ENCODE results near the gene BCAN.
"Not testable (repeated sequence)": the region's sequence is repeated elsewhere in the genome, so short reads cannot be mapped to it uniquely, and the experiment has no call there.

BCAN gene

DNA sequence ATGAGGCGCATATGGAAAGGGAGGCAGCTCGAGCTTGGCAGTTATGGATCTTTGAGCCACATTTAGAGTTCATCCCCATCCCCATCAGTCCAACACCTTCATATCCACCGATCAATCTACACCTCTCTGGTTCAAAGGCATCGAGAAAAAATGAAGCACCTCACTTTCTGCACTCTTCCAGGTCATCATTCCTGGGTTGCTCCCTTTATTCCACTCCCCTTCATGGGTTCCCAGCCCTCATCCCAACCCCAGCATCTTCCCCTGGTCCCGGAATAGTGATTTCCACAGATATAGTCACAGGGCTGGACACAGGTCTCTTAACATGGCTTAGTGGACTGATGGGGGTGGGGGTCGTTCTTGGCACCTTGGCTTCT lies 22.3 kb upstream of the BCAN start:
- no peak for DNase-seq

- DNase-seq, result no peak
These were observed 19.2 kb upstream of the BCAN start for GRCh38 chr1:156622581-156623297.

- peak; percentile 74 for DNase-seq
These were observed 17.7 kb upstream of the BCAN start for GRCh38 chr1:156623946-156624813.

GRCh38 chr1:156624814-156625435 lies 17.0 kb upstream of the BCAN start:
- DNase-seq, result peak; percentile 61

DNA sequence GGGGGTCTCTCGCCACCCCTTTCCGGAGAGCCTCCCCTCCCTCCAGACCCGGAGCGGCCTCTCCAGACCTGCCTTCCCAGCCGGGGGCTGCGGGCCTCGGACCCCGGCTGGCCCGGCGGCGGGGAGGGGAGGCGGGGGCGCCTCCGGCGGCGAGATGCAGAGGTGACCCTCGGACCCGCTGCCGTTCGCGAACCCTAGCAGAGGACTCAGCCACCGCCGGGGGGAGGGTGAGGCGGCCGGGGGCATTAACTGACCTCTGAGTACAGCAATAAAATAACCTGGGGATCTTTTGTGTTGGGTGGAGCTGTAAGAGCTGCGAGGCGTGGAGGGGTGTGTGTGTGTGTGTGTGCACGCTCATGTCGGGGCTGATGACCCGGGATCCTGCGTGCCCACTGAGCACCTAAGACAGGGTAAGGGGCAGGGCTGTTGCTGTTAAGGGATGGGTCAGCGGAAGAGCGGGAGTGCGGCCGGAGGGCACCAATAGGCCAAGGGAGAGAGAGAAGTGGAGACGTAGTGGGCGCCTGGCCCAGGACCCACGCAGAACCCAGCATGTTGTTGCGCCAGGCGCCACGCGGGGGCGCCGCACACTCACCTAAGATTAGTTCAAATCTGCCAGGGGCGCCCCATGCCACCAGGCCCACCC lies 16.4 kb upstream of the BCAN start:
- DNase-seq, result peak; percentile 88

DNA sequence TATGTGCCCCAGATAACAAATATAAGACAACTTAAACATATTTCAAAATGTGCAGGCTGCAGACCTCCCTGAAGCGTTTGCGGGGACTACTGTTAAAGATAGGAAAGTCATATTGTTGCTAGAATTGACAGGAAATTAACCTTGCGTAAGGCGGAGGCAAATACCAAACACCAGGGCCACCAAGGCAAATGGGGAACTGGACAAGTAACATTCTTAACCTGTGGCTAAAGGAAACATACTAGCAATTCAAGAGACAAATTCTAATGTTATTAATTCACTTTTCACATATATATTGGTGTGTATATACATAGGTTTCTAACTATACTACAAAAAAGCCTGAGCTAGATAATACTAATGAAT lies 15.9 kb upstream of the BCAN start:
- no peak for DNase-seq

DNA sequence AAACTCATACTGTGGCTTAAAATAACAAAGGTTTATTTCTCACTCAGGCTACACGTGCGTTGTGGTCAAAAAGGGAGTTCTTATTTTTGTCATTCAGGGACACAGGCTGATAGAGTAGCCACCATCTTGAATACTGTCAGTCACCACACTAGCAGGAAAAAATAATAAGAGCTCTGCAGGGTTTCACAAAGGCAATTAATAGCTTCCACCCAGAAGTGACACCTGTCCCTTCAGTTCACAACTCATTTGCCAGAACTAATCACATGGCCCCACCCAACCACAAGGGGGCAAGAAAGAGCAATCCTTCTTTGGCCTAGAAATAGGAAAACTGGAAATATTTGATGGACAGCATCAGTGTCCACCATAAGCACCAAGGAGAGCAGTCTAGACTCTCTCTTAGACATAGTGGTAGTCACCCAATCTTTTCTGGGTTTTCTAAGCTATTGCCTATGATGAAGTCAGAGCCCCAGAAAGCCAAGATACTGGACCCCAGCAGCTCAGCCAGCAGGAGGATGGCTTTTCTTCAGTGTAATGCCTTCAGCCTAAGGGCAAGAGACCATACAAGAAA lies 14.5 kb upstream of the BCAN start:
- DNase-seq, result peak; percentile 78

GRCh38 chr1:156629823-156630449 lies 12.0 kb upstream of the BCAN start:
- no peak for DNase-seq

- not testable (repeated sequence) for DNase-seq
These were observed 10.8 kb upstream of the BCAN start for GRCh38 chr1:156631152-156631551.

DNA sequence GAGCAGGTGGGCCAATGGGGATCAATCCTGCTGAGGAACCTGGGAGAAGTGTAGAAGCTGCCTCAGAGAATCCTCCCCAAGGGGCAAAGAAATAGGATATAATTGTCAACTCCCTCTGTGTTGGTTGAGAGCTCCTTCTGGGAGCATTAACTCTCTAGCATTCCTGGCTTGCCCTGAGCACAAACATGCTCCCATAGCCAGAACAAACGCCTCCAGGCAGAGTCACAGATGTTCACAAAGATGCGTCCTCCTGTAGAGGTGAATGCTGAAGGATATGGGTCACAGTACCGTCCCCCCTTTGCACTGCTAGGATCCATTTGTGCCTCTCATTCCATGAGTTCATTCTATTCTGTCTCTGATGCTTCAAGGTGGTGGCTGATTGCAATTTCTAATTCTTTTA lies 9.6 kb upstream of the BCAN start:
- no peak for DNase-seq

- no peak for DNase-seq
These were observed 3.5 kb upstream of the BCAN start for GRCh38 chr1:156638189-156638985.

DNA sequence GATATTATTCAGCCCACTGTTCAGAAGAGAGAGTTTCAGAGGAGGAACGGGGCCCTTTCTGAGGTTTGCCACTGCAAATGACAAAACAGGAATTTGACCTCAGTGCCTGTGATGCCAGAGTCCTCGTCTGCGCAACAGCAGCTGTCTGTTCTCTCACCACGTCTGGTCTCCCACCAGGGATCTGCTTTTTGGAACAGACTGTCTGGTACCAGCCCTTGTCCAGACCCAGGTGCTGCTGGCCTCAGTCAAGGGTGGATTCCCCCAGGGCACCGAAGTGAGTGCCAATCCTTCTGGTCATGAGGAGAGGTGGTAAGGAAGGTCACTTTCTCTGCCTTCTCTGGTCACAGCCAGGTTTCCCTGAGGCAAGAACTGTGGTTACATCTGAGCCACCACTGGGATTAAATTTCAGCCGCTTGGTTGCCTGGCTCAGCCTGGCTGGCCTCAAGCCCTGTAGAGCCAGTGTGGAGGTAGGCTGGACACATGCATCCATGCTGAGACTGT lies 2.3 kb upstream of the BCAN start:
- DNase-seq, result no peak

DNA sequence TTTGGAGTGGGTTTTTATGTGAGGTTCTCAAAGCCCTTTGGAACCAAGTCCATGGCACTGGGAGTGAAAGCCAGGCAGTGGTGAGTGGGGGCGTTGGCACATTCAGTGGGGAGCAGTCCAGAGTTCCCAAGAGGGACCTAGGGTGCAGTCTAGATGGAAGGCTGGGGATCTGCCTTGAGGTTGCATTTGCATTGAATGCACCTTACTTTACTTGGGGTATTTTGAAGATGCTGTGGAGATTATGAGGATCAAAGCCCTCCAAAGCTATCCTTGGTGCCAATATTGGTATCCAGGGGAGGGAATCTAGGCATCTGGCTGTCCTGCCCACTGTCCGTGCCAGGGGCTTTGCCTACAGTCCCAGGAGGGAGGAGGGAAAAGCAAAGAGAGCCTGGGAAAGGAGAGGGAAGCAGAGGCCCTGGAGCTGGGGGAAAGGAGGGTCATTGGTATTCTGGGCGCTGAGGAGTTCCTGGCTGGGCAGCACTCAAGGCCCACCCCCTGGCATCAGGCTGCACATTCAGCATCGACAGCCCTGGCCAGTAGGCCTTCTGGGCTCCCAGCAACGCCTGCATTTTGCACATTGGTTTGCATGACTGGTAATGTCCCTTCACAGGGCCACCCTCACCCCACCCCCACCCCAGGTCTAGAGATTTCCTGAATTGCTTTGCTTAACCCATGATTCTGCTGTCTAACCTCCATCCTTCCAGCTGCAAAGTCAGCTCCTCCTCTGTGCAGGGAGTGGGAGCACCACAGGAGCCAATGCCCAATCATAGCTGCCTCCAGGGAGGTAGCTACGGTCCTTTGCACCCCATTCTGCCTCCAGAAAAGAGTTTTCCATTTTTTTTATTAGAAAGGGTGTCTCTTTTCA lies 843 bp upstream of the BCAN start:
- DNase-seq, result no peak

GRCh38 chr1:156642265-156643048 lies 540 bp downstream of the BCAN start:
- no peak for DNase-seq

DNA sequence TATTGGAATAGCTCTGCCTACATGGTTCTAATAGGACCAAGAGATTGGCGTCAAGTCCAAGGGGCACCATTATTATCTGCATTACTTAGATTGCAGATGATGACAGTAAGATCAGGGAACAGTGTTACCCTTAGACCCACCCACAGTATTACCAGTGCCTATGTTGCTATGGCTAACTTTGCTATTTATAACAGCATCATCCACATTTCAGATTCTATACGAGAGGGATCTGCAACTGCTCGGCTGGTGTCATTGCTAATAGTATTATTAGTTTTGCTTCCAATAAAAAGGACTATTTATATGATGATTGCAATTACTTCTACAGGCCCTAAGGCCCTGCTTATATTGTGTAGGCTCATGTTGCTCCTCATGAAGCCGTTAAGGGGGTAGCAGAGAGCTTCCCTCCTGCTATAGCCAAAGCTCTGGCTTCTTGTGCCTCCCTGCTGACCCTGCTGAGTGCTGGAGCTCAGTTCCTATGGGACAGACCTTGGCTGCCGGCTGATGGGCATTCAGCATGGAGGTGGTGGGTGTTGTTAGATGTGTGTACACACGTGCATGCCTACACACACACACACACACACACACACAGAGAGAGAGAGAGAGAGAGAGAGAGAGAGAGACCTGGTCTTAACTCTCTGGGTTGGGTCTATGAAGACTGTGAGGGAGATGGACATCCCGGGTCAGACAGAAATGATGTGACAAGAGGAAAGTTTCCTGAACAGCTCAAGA lies 1.3 kb downstream of the BCAN start:
- DNase-seq, result no peak

- no peak for DNase-seq
These were observed 1.8 kb downstream of the BCAN start for GRCh38 chr1:156643778-156644092.

DNA sequence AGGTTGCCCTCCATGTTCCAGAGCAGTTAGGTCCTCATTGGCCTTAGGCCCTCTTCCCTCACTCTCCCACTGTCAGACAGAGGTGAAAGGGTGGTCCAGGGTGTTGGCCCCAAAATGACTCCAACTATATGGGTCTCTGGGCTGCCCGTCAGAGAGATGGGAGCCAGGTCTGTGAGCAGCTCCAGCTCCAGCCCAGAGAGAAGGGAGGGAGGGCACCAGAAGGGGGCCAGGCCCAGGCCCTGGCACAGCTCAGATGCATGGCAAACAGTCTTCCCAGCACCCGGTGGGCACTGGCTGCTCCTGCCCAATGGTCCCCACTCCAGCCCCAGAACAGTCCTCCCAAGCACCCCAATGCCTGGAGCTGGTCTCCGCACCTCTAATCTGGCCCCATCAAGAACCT lies 2.2 kb downstream of the BCAN start:
- no peak for DNase-seq

GRCh38 chr1:156644640-156645039 lies 2.7 kb downstream of the BCAN start:
- no peak for DNase-seq

DNA sequence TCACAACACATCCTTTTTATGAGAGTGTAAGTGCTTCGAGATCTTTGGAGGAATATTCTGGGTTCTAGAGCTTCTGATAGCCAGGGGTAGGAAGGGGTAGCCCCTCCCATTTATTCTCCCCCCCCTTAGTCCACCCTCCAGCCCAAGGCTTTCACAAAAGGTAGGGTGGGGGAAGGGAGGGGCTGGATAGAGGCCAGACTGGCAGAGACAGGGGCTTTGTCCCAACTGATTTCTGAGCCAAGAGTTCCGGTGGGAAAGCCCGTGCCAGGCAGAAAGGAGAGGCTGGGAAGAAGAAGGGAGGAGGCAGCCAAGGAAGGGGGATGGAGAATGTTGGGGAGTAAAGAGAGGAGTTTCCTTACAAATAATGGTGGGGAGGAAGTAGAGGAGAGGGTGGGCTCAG lies 3.1 kb downstream of the BCAN start:
- no peak for DNase-seq

All from activated effector memory CD4-positive, alpha-beta T cell treated with anti-CD3 and anti-CD28 coated beads, Interleukin-2, amount 50 U/mL, for 16 hours (primary cell).